BLaER1 treated with 17β-estradiol and CSF1 and Interleukin-3, amounts not matched to agents 10 nM and 100 nM (cell line): ENCODE measurements around the gene TTLL9.

Experiments
- H3K27ac ChIP-seq, 11 experiments: shearing (Covaris generic); formaldehyde crosslinking; 2 replicates each; pipeline ENCODE4 v1.8.1; 2022
- H3K27me3 ChIP-seq, 11 experiments: shearing (Covaris generic); formaldehyde crosslinking; 2 replicates each; pipeline ENCODE4 v1.8.1; 2022
- H3K36me3 ChIP-seq, 11 experiments: shearing (Covaris generic); formaldehyde crosslinking; 2 replicates each; pipeline ENCODE4 v1.8.1; 2022
- H3K4me1 ChIP-seq, 10 experiments: shearing (Covaris generic); formaldehyde crosslinking; 2 replicates each; pipeline ENCODE4 v1.8.1; 2022
- H3K4me2 ChIP-seq, 11 experiments: shearing (Covaris generic); formaldehyde crosslinking; 2 replicates each; pipeline ENCODE4 v1.8.1; 2022
- H3K4me3 ChIP-seq, 10 experiments: shearing (Covaris generic); formaldehyde crosslinking; 2 replicates each; pipeline ENCODE4 v1.8.1; 2022
- H3K9ac ChIP-seq, 11 experiments: shearing (Covaris generic); formaldehyde crosslinking; 2 replicates each; pipeline ENCODE4 v1.8.1; 2022
- H3K9me3 ChIP-seq, 11 experiments: shearing (Covaris generic); formaldehyde crosslinking; replicated peaks in 1 of 11; 2 replicates each; pipeline ENCODE4 v1.8.1; 2022
- H4K20me1 ChIP-seq, 11 experiments: shearing (Covaris generic); formaldehyde crosslinking; 2 replicates each; pipeline ENCODE4 v1.8.1; 2022
- Cebpa-rat ChIP-seq, 11 experiments: shearing (Covaris generic); IDR thresholded peaks; 2 replicates each; pipeline ENCODE4 v1.8.1; 2022

TTLL9 gene

GRCh38 chr20:31859266-31859997 is 11.0 kb upstream of the TTLL9 start:
- no peak overlapping the region for H3K4me3 ChIP-seq
- TF ChIP-seq Cebpa-rat (IDR thresholded peaks at IDR 0.05): no peak
- H3K27ac ChIP-seq: no peak overlapping the region
- H3K9me3 ChIP-seq: no peaks in the 10 kb centered on the region
- H3K36me3 ChIP-seq: no peaks in the 10 kb centered on the region
- peaks cover 15 to 69% (median 58%) of the 10 kb centered on the region in 10 experiments for H3K4me1 ChIP-seq
- H3K9ac ChIP-seq: no peak overlapping the region
- H3K4me2 ChIP-seq: peak overlapping the region in 8 of 11 experiments; percentile 96 to 100 (median 100); a peak in 16 of 22 replicates
- H3K27me3 ChIP-seq: peaks cover 0 to 24% (median 0%) of the 10 kb centered on the region in 11 experiments; a peak in 5 of 22 replicates
- peaks cover 0 to 6% (median 0%) of the 10 kb centered on the region in 11 experiments; a peak in 3 of 22 replicates for H4K20me1 ChIP-seq

GRCh38 chr20:31859998-31860380 is 10.4 kb upstream of the TTLL9 start:
- no peak overlapping the region for H3K27ac ChIP-seq
- H3K4me2 ChIP-seq: peak overlapping the region; percentile 96 to 100 (median 99); a peak in 21 of 22 replicates
- TF ChIP-seq Cebpa-rat (IDR thresholded peaks at IDR 0.05): no peak

GRCh38 chr20:31860390-31861134 is 9.9 kb upstream of the TTLL9 start:
- H3K36me3 ChIP-seq: no peaks in the 10 kb centered on the region
- H3K4me2 ChIP-seq: peak overlapping the region; percentile 96 to 100 (median 99)
- H3K27me3 ChIP-seq: peaks cover 0 to 24% (median 0%) of the 10 kb centered on the region in 11 experiments; a peak in 5 of 22 replicates
- H3K4me1 ChIP-seq: peaks cover 15 to 75% (median 61%) of the 10 kb centered on the region in 10 experiments
- no peak for TF ChIP-seq Cebpa-rat (IDR thresholded peaks at IDR 0.05)
- H3K27ac ChIP-seq: peak overlapping the region in 4 of 11 experiments; percentile 51 to 68 (median 61); a peak in 4 of 22 replicates
- peak overlapping the region; percentile 55 to 76 (median 66) for H3K4me3 ChIP-seq
- H4K20me1 ChIP-seq: peaks cover 0 to 6% (median 0%) of the 10 kb centered on the region in 11 experiments; a peak in 3 of 22 replicates
- H3K9ac ChIP-seq: peak overlapping the region; percentile 68 to 84 (median 73); a peak in 21 of 22 replicates
- H3K9me3 ChIP-seq: no peaks in the 10 kb centered on the region

More at GRCh38 chr20:31859998-31860380, 10.4 kb upstream of the TTLL9 start:
- no peak overlapping the region; a peak in 1 of 20 replicates for H3K4me3 ChIP-seq
- H4K20me1 ChIP-seq: peaks cover 0 to 6% (median 0%) of the 10 kb centered on the region in 11 experiments; a peak in 3 of 22 replicates
- peaks cover 0 to 24% (median 0%) of the 10 kb centered on the region in 11 experiments; a peak in 5 of 22 replicates for H3K27me3 ChIP-seq
- peaks cover 15 to 75% (median 61%) of the 10 kb centered on the region in 10 experiments for H3K4me1 ChIP-seq
- H3K36me3 ChIP-seq: no peaks in the 10 kb centered on the region
- no peaks in the 10 kb centered on the region for H3K9me3 ChIP-seq
- peak overlapping the region in 2 of 11 experiments; percentile 77 to 80; a peak in 2 of 22 replicates for H3K9ac ChIP-seq

GRCh38 chr20:31861135-31861384 is 9.4 kb upstream of the TTLL9 start:
- H3K27me3 ChIP-seq: peaks cover 0 to 24% (median 0%) of the 10 kb centered on the region in 11 experiments; a peak in 5 of 22 replicates
- no peaks in the 10 kb centered on the region for H3K9me3 ChIP-seq
- no peak for TF ChIP-seq Cebpa-rat (IDR thresholded peaks at IDR 0.05)
- peaks cover 0 to 6% (median 0%) of the 10 kb centered on the region in 11 experiments; a peak in 3 of 22 replicates for H4K20me1 ChIP-seq
- peak overlapping the region; percentile 96 to 100 (median 99) for H3K4me2 ChIP-seq
- H3K9ac ChIP-seq: peak overlapping the region; percentile 68 to 84 (median 73); a peak in 21 of 22 replicates
- peak overlapping the region; percentile 55 to 76 (median 66) for H3K4me3 ChIP-seq
- no peaks in the 10 kb centered on the region for H3K36me3 ChIP-seq
- H3K4me1 ChIP-seq: peaks cover 15 to 75% (median 61%) of the 10 kb centered on the region in 10 experiments
- peak overlapping the region in 9 of 11 experiments; percentile 38 to 68 (median 53); a peak in 14 of 22 replicates for H3K27ac ChIP-seq

- H3K27me3 ChIP-seq: peaks cover 0 to 24% (median 0%) of the 10 kb centered on the region in 11 experiments; a peak in 5 of 22 replicates
Observed at GRCh38 chr20:31861385-31862156, 8.9 kb upstream of the TTLL9 start.

GRCh38 chr20:31862157-31862470 is 8.3 kb upstream of the TTLL9 start:
- H3K36me3 ChIP-seq: no peaks in the 10 kb centered on the region
- H3K27ac ChIP-seq: no peak overlapping the region
- peak overlapping the region in 1 of 10 experiments; percentile 60; a peak in 2 of 20 replicates for H3K4me3 ChIP-seq
- TF ChIP-seq Cebpa-rat (IDR thresholded peaks at IDR 0.05): no peak
- peaks cover 0 to 24% (median 0%) of the 10 kb centered on the region in 11 experiments; a peak in 5 of 22 replicates for H3K27me3 ChIP-seq
- peak overlapping the region in 10 of 11 experiments; percentile 50 to 100 (median 100); a peak in 17 of 22 replicates for H3K4me2 ChIP-seq
- peaks cover 0 to 6% (median 0%) of the 10 kb centered on the region in 11 experiments; a peak in 3 of 22 replicates for H4K20me1 ChIP-seq
- H3K9ac ChIP-seq: no peak overlapping the region
- H3K9me3 ChIP-seq: no peaks in the 10 kb centered on the region
- H3K4me1 ChIP-seq: peaks cover 10 to 70% (median 57%) of the 10 kb centered on the region in 10 experiments

More at GRCh38 chr20:31861385-31862156, 8.9 kb upstream of the TTLL9 start:
- Histone ChIP-seq H3K4me3 (peak overlapping the region; percentile 55 to 76 (median 66)), H3K4me1 (peaks cover 14 to 75% (median 59%) of the 10 kb centered on the region in 10 experiments), H3K36me3 (no peaks in the 10 kb centered on the region), H3K9me3 (no peaks in the 10 kb centered on the region), H4K20me1 (peaks cover 0 to 6% (median 0%) of the 10 kb centered on the region in 11 experiments; a peak in 3 of 22 replicates), H3K9ac (peak overlapping the region; percentile 68 to 84 (median 73); a peak in 21 of 22 replicates), H3K27ac (peak overlapping the region in 9 of 11 experiments; percentile 38 to 68 (median 53); a peak in 14 of 22 replicates), H3K4me2 (peak overlapping the region; percentile 96 to 100 (median 99))
- no peak for TF ChIP-seq Cebpa-rat (IDR thresholded peaks at IDR 0.05)

GRCh38 chr20:31862506-31862905 is 7.9 kb upstream of the TTLL9 start:
- peak overlapping the region in 1 of 11 experiments; percentile 96; a peak in 1 of 22 replicates for H3K4me2 ChIP-seq
- peaks cover 0 to 24% (median 0%) of the 10 kb centered on the region in 11 experiments; a peak in 5 of 22 replicates for H3K27me3 ChIP-seq
- no peaks in the 10 kb centered on the region for H3K9me3 ChIP-seq
- no peak overlapping the region for H3K9ac ChIP-seq
- TF ChIP-seq Cebpa-rat (IDR thresholded peaks at IDR 0.05): no peak
- H3K27ac ChIP-seq: no peak overlapping the region
- H4K20me1 ChIP-seq: peaks cover 0 to 6% (median 0%) of the 10 kb centered on the region in 11 experiments; a peak in 3 of 22 replicates
- no peaks in the 10 kb centered on the region for H3K36me3 ChIP-seq
- peaks cover 10 to 66% (median 57%) of the 10 kb centered on the region in 10 experiments for H3K4me1 ChIP-seq
- H3K4me3 ChIP-seq: no peak overlapping the region
